Activated gamma-delta T cell (primary cell): ENCODE data around the gene MAOA.

Experiments used
- DNase-seq: peaks from one replicate; lab custom pipeline; 2025; lab: John Stamatoyannopoulos, UW

The MAOA gene

GRCh38 chrX:43758044-43758443, 101.9 kb downstream of the MAOA start:
- no peak for DNase-seq

- no peak for DNase-seq
Measured at GRCh38 chrX:43785930-43786591, 130.0 kb downstream of the MAOA start.
